Right atrium auricular region (tissue), 2 donors: ENCODE measurements around the gene SP8. TPM values are rescaled to one million over a fixed set of nuclear protein-coding genes. Genes with fewer than 3 reads are reported as not detected.

Source experiments
- DNase-seq: peaks from one replicate; pipeline ENCODE4 v3.0.0-alpha.2; 2019; ENCODE audit warnings: low spot score
- H3K27ac ChIP-seq, 2 donors: fragments of 200-600 bp; sonication (generic); 1 replicate in 1 of 2; 2 replicates in 1 of 2; pipeline ENCODE4 v1.5.1; 2016 to 2019
- H3K27me3 ChIP-seq, 2 donors: fragments of 200-600 bp; sonication (generic); one replicate each; pipeline versions ENCODE4 v1.5.1 to v1.6.0; 2017 to 2019
- H3K36me3 ChIP-seq: fragments of 200-600 bp; sonication (generic); one replicate; pipeline ENCODE4 v1.5.1; 2016
- H3K4me1 ChIP-seq, 2 donors: fragments of 200-600 bp; sonication (generic); one replicate each; pipeline versions ENCODE4 v1.5.1 to v1.6.0; 2017 to 2019
- H3K4me3 ChIP-seq, 2 donors: fragments of 200-600 bp; sonication (generic); 1 replicate in 1 of 2; 2 replicates in 1 of 2; pipeline ENCODE4 v1.5.1; 2017 to 2019; ENCODE audit warnings: mild to moderate bottlenecking in 1 of 2, moderate library complexity in 1 of 2
- H3K9me3 ChIP-seq, 2 donors: fragments of 200-600 bp; sonication (generic); one replicate each; pipeline ENCODE4 v1.5.1; 2019
- total RNA-seq, 2 donors: library from RNA; depleted of rRNA; stranded (reverse); fragments of >200 nt; gene quantifications; one replicate each; pipeline ENCODE4 v1.1.0, GENCODE V29; 2016
- TF ChIP-seq, protein P1 (sequence below), 2 donors: fragments of 200-600 bp; sonication (generic); IDR thresholded peaks; one replicate each; pipeline ENCODE4 v1.5.1; 2019; ENCODE audit warnings: antibody characterized with exemption in 2 of 2

Gene SP8
- total RNA-seq, 2 donors from 2014 or later = not detected

DNA sequence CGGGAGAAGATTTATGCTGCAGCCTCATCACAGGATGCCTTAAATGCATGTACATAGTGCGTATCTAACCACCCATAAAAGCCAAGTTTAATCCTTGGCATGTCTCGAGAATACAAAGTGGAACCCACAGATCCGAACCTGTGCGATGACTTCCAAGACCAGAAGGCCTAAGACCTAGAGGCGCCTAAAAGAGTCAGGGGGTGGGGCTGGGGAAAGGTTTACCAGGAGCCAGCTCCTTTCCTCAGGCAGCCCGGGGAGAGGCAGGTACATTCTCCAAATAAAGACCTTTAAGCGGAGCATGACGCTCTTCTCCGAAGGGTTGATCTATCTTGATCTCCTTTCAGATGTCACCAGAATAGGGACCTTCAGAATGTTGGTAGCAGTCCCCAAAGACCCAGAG is 9.7 kb downstream of the SP8 start:
- Histone ChIP-seq H3K27me3 (peaks cover 28 to 45% of the 10 kb centered on the region in 2 donors), H3K36me3 (no peaks in the 10 kb centered on the region)
- TF ChIP-seq, protein P1, sequence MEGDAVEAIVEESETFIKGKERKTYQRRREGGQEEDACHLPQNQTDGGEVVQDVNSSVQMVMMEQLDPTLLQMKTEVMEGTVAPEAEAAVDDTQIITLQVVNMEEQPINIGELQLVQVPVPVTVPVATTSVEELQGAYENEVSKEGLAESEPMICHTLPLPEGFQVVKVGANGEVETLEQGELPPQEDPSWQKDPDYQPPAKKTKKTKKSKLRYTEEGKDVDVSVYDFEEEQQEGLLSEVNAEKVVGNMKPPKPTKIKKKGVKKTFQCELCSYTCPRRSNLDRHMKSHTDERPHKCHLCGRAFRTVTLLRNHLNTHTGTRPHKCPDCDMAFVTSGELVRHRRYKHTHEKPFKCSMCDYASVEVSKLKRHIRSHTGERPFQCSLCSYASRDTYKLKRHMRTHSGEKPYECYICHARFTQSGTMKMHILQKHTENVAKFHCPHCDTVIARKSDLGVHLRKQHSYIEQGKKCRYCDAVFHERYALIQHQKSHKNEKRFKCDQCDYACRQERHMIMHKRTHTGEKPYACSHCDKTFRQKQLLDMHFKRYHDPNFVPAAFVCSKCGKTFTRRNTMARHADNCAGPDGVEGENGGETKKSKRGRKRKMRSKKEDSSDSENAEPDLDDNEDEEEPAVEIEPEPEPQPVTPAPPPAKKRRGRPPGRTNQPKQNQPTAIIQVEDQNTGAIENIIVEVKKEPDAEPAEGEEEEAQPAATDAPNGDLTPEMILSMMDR (IDR thresholded peaks at IDR 0.05) = no peak

DNA sequence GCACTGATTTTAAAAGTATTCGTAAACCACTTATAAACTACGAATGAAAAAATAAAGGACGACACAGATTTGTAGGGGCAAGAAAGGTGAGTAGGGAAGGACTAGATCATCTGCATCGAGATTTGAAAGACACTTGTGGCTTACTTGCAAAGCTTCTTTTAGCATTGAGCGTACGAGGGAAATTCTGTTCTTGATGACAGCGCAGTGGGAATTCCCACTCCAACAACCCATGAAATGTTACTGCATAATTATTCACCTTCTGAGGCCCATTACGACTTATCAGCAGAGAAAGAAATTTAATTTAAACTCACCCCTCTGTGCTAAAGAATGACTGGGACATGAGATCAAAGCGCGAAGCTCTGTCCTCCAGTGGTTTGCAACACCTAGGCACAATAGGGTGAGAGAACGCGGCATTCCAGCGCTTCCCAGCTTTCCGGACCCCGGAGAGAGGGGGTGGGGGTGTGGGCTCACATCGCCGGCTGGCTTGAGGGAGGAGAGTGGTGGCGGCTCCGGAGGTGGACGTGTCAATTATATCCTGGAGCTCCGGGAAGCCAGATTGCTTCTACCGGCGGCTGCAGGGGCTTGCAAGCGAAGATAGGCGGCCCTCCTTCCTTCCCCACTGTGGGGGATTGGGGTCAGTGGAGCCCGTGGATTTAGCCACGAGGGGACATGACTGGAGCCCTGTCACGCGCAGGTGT is 10.3 kb downstream of the SP8 start:
- Histone ChIP-seq H3K27me3 (peaks cover 25 to 40% of the 10 kb centered on the region in 2 donors), H3K4me1 (peaks cover 0 to 4% of the 10 kb centered on the region in 2 donors), H3K36me3 (no peaks in the 10 kb centered on the region), H3K9me3 (no peaks in the 10 kb centered on the region), H3K27ac (no peak overlapping the region), H3K4me3 (no peak overlapping the region)
- TF ChIP-seq, protein P1 (IDR thresholded peaks at IDR 0.05) = no peak
- DNase-seq = no peak

More for the DNA sequence above, 9.7 kb downstream of the SP8 start:
- DNase-seq = no peak
- Histone ChIP-seq H3K27ac (no peak overlapping the region), H3K4me3 (no peak overlapping the region), H3K9me3 (no peaks in the 10 kb centered on the region), H3K4me1 (peaks cover 0 to 4% of the 10 kb centered on the region in 2 donors)

DNA sequence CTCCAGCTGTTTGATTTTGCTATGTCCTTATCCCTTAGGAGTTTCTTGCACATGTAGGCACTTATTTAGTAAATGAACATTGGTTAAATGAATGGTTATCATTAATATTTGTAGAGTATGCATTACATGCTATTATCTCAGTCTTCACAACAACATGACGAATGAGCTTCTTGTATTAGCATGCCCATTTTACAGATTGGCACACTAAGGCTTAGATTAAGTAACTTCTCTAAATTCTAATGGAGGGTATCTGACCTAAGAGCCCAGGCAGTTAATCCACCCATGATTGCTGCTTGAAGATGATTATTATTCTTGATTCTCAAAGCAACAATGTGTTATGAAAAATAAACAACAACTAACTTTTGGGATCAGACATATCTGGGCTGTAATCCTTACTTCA is 32.7 kb downstream of the SP8 start:
- TF ChIP-seq, protein P1 (IDR thresholded peaks at IDR 0.05) = no peak
- H3K27ac ChIP-seq = no peak overlapping the region

DNA sequence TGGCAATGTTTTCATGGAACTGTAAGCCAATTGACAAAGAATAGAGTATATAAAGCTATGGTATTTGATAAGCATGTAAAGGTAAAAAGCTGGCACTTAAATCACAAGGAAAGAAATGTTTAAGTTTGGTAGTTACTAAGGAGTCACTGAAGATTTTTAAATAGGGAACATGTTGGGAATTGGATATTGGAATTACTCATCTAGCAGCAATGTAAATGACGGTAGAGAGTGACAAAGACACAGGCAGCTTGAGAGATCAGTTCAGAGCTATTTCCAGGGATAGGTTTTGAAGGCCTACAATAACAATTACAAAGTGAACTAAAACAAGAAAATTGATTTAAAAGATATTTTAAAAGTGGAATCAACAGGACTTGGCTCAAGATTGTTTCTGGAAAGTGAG is 36.8 kb downstream of the SP8 start:
- H3K9me3 ChIP-seq = no peaks in the 10 kb centered on the region
- no peak overlapping the region for H3K4me3 ChIP-seq
- H3K27me3 ChIP-seq = no peaks in the 10 kb centered on the region
- TF ChIP-seq, protein P1 (IDR thresholded peaks at IDR 0.05) = no peak
- no peaks in the 10 kb centered on the region for H3K36me3 ChIP-seq
- no peak for DNase-seq
- H3K4me1 ChIP-seq = no peaks in the 10 kb centered on the region
- H3K27ac ChIP-seq = no peak overlapping the region

More for the DNA sequence above, 32.7 kb downstream of the SP8 start:
- H3K4me1 ChIP-seq = no peaks in the 10 kb centered on the region
- no peaks in the 10 kb centered on the region for H3K9me3 ChIP-seq
- no peak overlapping the region for H3K4me3 ChIP-seq
- H3K36me3 ChIP-seq = no peaks in the 10 kb centered on the region
- no peaks in the 10 kb centered on the region for H3K27me3 ChIP-seq
- no peak for DNase-seq

DNA sequence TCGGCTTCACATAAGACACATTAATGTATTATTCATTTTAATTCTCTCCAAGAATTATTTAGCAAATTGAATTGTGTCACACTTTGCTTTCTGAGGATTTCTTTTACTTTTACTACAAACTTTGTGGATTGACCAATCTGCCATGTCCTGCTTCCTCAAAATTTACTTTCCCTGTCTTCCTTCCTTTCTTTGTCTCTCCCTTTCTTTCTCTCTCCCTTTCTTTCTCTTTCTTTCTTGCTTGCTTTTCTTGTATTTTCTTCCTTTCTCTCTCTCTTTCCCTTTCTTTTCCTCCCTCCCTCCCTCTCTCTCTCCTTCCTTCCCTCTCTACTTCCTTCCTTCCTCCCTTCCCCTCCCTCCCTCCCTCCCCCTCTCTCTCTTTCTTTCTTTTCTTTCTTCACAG is 37.8 kb downstream of the SP8 start:
- Histone ChIP-seq H3K27me3 (no peaks in the 10 kb centered on the region), H3K27ac (no peak overlapping the region), H3K4me3 (no peak overlapping the region), H3K36me3 (no peaks in the 10 kb centered on the region), H3K4me1 (no peaks in the 10 kb centered on the region), H3K9me3 (no peaks in the 10 kb centered on the region)
- TF ChIP-seq, protein P1 (IDR thresholded peaks at IDR 0.05) = no peak
- no peak for DNase-seq

DNA sequence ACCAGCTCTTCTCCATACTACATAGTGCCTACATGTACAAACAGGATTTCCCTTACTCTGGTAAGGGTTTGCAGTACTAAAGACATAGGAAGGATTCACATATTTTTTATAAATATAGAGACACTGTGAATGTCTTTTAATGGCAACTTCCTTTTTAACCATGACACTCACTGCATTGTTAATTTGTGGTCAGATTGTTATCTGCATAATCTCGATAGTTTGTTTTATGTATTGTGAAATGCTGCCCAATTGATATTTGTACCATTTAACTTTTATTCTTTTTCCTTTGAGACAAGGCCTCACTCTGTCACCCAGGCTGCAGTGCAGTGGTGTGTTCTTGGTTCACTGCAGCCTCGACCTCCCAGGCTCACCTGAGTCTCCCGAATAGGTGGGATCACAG is 39.7 kb downstream of the SP8 start:
- no peak for DNase-seq
- Histone ChIP-seq H3K27ac (no peak overlapping the region), H3K9me3 (no peaks in the 10 kb centered on the region), H3K4me3 (no peak overlapping the region), H3K4me1 (no peaks in the 10 kb centered on the region), H3K36me3 (no peaks in the 10 kb centered on the region), H3K27me3 (no peaks in the 10 kb centered on the region)
- TF ChIP-seq, protein P1 (IDR thresholded peaks at IDR 0.05) = no peak
